ENCODE data around the gene MAG. TPM values are rescaled to one million over a fixed set of nuclear protein-coding genes. Genes with fewer than 3 reads are reported as not detected.

Gene MAG
- total RNA-seq, 1 donor, result not detected

DNA sequence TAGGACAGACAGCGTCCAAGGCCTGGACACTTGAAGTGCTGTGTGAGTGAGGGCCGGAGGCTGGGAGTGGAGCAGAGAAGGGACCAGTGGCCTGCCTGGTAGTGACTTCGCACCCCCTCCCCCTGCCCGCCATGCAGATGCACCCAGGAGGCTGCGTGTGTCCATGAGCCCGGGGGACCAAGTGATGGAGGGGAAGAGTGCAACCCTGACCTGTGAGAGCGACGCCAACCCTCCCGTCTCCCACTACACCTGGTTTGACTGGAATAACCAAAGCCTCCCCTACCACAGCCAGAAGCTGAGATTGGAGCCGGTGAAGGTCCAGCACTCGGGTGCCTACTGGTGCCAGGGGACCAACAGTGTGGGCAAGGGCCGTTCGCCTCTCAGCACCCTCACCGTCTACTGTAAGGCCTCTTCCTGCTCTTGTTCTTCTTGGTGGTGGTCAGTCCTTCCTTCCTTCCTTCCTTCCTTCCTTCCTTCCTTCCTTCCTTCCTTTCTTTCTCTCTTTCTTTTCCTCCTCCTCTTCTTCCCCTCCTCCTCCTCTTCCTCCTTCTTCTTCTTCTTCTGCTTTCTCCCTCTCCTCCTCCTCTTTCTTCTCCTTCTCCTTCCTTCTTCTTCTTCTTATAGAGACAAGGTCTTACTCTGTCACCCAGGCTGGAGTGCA is 49.7 kb downstream of the MAG start:
- H2AFZ ChIP-seq (ENCODE audit: low read length), result no peak overlapping the region
- H3K79me2 ChIP-seq (ENCODE audit: insufficient read depth, low read length), result no peaks in the 10 kb centered on the region
- H3K36me3 ChIP-seq (ENCODE audit: insufficient read depth, low read length), result no peaks in the 10 kb centered on the region
- no peak overlapping the region for H3K27ac ChIP-seq (ENCODE audit: low read depth, low read length)
- no peak overlapping the region for H3K4me3 ChIP-seq (ENCODE audit: insufficient read depth, low read length)
- H4K20me1 ChIP-seq (ENCODE audit: insufficient read depth, low read length), result no peaks in the 10 kb centered on the region
- peaks cover 6% of the 10 kb centered on the region for H3K27me3 ChIP-seq (ENCODE audit: insufficient read depth, low read length)
- DNase-seq (ENCODE audit: insufficient read length, low spot score, missing footprints), result no peak
- TF ChIP-seq, protein P1, sequence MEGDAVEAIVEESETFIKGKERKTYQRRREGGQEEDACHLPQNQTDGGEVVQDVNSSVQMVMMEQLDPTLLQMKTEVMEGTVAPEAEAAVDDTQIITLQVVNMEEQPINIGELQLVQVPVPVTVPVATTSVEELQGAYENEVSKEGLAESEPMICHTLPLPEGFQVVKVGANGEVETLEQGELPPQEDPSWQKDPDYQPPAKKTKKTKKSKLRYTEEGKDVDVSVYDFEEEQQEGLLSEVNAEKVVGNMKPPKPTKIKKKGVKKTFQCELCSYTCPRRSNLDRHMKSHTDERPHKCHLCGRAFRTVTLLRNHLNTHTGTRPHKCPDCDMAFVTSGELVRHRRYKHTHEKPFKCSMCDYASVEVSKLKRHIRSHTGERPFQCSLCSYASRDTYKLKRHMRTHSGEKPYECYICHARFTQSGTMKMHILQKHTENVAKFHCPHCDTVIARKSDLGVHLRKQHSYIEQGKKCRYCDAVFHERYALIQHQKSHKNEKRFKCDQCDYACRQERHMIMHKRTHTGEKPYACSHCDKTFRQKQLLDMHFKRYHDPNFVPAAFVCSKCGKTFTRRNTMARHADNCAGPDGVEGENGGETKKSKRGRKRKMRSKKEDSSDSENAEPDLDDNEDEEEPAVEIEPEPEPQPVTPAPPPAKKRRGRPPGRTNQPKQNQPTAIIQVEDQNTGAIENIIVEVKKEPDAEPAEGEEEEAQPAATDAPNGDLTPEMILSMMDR (IDR thresholded peaks at IDR 0.05; ENCODE audit: extremely low read depth, low read depth, low read length), result no peak
- H3K4me1 ChIP-seq (ENCODE audit: insufficient read depth, low read length), result no peaks in the 10 kb centered on the region
- no peaks in the 10 kb centered on the region for H3K9me3 ChIP-seq (ENCODE audit: low read depth, low read length)
- no peak overlapping the region for H3K4me2 ChIP-seq (ENCODE audit: insufficient read depth, low read length)

DNA sequence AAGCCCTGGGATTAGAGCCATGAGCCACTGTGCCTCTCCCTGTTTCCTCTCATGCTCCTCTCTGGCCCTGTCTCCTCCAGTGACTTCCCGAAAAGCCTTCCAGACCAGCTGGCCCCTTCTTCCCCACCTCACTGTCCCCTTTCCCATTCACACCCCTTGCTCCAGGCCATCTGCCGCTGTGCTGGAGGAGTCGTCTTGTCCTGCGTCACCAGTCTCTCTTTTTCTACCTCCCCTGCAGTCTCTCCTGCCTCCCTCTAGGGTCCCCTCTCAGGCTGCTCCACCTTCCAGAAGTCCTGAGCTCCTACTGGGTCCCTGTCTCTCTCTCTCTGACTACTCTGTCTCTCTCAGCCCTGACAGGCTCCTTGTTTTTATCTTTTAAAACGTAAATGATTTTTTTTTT is 50.5 kb downstream of the MAG start:
- H3K4me1 ChIP-seq (ENCODE audit: insufficient read depth, low read length), result no peaks in the 10 kb centered on the region
- no peak overlapping the region for H3K4me3 ChIP-seq (ENCODE audit: insufficient read depth, low read length)
- H3K4me2 ChIP-seq (ENCODE audit: insufficient read depth, low read length), result no peak overlapping the region
- TF ChIP-seq, protein P1 (IDR thresholded peaks at IDR 0.05; ENCODE audit: extremely low read depth, low read depth, low read length), result no peak
- no peak for DNase-seq (ENCODE audit: insufficient read length, low spot score, missing footprints)
- H2AFZ ChIP-seq (ENCODE audit: low read length), result no peak overlapping the region
- peaks cover 6% of the 10 kb centered on the region for H3K27me3 ChIP-seq (ENCODE audit: insufficient read depth, low read length)
- H3K9me3 ChIP-seq (ENCODE audit: low read depth, low read length), result no peaks in the 10 kb centered on the region
- no peaks in the 10 kb centered on the region for H3K36me3 ChIP-seq (ENCODE audit: insufficient read depth, low read length)
- no peaks in the 10 kb centered on the region for H4K20me1 ChIP-seq (ENCODE audit: insufficient read depth, low read length)
- no peaks in the 10 kb centered on the region for H3K79me2 ChIP-seq (ENCODE audit: insufficient read depth, low read length)
- H3K27ac ChIP-seq (ENCODE audit: low read depth, low read length), result no peak overlapping the region

DNA sequence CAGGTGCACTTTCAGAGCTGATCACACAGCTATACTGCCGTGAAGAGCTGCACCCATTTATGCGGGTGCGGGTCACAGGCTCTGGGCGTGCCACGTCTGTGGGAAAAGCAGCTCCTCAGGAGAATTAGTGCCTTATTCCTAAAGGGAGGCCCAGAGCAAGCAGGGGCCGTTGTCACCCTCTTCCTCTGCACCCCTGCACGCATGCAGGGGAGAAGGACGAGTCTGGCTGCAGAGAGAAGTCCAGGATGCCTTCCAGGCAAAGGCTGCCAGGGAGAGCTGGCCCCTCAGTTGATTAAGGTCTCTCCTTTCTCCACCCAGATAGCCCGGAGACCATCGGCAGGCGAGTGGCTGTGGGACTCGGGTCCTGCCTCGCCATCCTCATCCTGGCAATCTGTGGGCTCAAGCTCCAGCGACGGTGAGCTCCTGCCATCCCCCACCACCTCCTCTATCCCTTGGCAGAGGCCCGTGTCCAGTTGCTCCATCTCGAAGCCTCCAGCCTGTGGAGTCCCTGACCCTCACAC is 52.6 kb downstream of the MAG start:
- H3K4me1 ChIP-seq (ENCODE audit: insufficient read depth, low read length), result no peaks in the 10 kb centered on the region
- H3K9me3 ChIP-seq (ENCODE audit: low read depth, low read length), result no peaks in the 10 kb centered on the region
- DNase-seq (ENCODE audit: insufficient read length, low spot score, missing footprints), result no peak
- H3K27ac ChIP-seq (ENCODE audit: low read depth, low read length), result no peak overlapping the region
- no peaks in the 10 kb centered on the region for H4K20me1 ChIP-seq (ENCODE audit: insufficient read depth, low read length)
- peaks cover 5% of the 10 kb centered on the region for H3K27me3 ChIP-seq (ENCODE audit: insufficient read depth, low read length)
- no peaks in the 10 kb centered on the region for H3K36me3 ChIP-seq (ENCODE audit: insufficient read depth, low read length)
- H3K4me2 ChIP-seq (ENCODE audit: insufficient read depth, low read length), result no peak overlapping the region
- no peak overlapping the region for H3K4me3 ChIP-seq (ENCODE audit: insufficient read depth, low read length)
- H2AFZ ChIP-seq (ENCODE audit: low read length), result no peak overlapping the region
- no peaks in the 10 kb centered on the region for H3K79me2 ChIP-seq (ENCODE audit: insufficient read depth, low read length)
- TF ChIP-seq, protein P1 (IDR thresholded peaks at IDR 0.05; ENCODE audit: extremely low read depth, low read depth, low read length), result no peak

DNA sequence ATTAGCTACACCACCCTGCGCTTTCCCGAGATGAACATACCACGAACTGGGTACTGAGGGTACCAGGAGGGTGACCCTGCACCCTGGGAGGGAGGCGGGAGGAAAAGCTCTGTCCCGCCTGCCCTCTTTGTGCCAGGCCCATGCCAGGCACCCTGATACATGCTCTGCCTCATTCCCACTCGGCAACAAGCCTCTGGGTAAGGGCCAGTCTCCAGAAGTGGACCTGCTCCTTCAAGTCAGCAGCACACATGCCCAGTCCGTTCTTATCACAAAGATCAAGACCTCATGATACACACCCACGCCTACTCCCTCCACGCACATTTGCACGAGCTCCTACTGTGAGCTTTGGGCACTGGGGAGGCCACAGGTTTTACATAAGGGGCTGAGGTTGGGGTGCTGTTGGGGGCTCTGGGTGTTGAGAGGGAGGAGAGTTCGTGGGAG is 53.7 kb downstream of the MAG start:
- TF ChIP-seq, protein P1 (IDR thresholded peaks at IDR 0.05; ENCODE audit: extremely low read depth, low read depth, low read length), result no peak
- Histone ChIP-seq H3K79me2 (ENCODE audit: insufficient read depth, low read length) (no peaks in the 10 kb centered on the region), H3K4me1 (ENCODE audit: insufficient read depth, low read length) (no peaks in the 10 kb centered on the region), H3K4me3 (ENCODE audit: insufficient read depth, low read length) (no peak overlapping the region), H3K27me3 (ENCODE audit: insufficient read depth, low read length) (no peaks in the 10 kb centered on the region), H3K9me3 (ENCODE audit: low read depth, low read length) (no peaks in the 10 kb centered on the region), H3K36me3 (ENCODE audit: insufficient read depth, low read length) (no peaks in the 10 kb centered on the region), H3K4me2 (ENCODE audit: insufficient read depth, low read length) (no peak overlapping the region), H3K27ac (ENCODE audit: low read depth, low read length) (no peak overlapping the region), H2AFZ (ENCODE audit: low read length) (no peak overlapping the region), H4K20me1 (ENCODE audit: insufficient read depth, low read length) (no peaks in the 10 kb centered on the region)
- DNase-seq (ENCODE audit: insufficient read length, low spot score, missing footprints), result no peak

Measured in osteoblast (primary cell).